Loucy (cell line): ENCODE measurements around the gene SLC35E1.

Experiments used
- CTCF ChIP-seq: fragments of 200-600 bp; sonication (generic); conservative IDR thresholded peaks from 2 replicates; pipeline ENCODE4 v1.5.1; 2014; ENCODE audit warnings: mild to moderate bottlenecking, antibody characterized with exemption, low read length
- EZH2phosphoT487 ChIP-seq: fragments of 200-600 bp; IDR thresholded peaks from 2 replicates; pipeline ENCODE4 v1.6.1; 2018; ENCODE audit warnings: antibody characterized with exemption, mild to moderate bottlenecking, moderate library complexity, borderline replicate concordance

- no peak for TF ChIP-seq CTCF
- TF ChIP-seq EZH2phosphoT487 = no peak
Measured at GRCh38 chr19:16548956-16549355, 23.3 kb downstream of the SLC35E1 start.
